Inferior parietal cortex (tissue), 1 donor: ENCODE data around the gene CEP135.
A peak's percentile ranks its signal among the peaks of the same experiment; 100 is the strongest.
"Not testable (repeated sequence)": the region's sequence is repeated elsewhere in the genome, so short reads cannot be mapped to it uniquely, and the experiment has no call there.

Source experiments
- DNase-seq: peaks from one replicate; pipeline ENCODE4 v3.0.0-alpha.2; 2016; ENCODE audit errors: extremely low spot score

CEP135 gene, protein sequence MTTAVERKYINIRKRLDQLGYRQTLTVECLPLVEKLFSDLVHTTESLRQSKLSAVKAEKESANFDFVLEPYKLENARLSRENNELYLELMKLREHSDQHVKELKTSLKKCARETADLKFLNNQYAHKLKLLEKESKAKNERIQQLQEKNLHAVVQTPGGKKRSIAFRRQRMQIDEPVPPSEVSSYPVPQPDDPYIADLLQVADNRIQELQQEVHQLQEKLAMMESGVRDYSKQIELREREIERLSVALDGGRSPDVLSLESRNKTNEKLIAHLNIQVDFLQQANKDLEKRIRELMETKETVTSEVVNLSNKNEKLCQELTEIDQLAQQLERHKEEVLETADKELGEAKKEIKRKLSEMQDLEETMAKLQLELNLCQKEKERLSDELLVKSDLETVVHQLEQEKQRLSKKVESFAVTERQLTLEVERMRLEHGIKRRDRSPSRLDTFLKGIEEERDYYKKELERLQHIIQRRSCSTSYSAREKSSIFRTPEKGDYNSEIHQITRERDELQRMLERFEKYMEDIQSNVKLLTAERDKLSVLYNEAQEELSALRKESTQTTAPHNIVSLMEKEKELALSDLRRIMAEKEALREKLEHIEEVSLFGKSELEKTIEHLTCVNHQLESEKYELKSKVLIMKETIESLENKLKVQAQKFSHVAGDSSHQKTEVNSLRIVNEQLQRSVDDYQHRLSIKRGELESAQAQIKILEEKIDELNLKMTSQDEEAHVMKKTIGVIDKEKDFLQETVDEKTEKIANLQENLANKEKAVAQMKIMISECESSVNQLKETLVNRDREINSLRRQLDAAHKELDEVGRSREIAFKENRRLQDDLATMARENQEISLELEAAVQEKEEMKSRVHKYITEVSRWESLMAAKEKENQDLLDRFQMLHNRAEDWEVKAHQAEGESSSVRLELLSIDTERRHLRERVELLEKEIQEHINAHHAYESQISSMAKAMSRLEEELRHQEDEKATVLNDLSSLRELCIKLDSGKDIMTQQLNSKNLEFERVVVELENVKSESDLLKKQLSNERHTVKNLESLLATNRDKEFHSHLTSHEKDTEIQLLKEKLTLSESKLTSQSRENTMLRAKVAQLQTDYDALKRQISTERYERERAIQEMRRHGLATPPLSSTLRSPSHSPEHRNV

DNA sequence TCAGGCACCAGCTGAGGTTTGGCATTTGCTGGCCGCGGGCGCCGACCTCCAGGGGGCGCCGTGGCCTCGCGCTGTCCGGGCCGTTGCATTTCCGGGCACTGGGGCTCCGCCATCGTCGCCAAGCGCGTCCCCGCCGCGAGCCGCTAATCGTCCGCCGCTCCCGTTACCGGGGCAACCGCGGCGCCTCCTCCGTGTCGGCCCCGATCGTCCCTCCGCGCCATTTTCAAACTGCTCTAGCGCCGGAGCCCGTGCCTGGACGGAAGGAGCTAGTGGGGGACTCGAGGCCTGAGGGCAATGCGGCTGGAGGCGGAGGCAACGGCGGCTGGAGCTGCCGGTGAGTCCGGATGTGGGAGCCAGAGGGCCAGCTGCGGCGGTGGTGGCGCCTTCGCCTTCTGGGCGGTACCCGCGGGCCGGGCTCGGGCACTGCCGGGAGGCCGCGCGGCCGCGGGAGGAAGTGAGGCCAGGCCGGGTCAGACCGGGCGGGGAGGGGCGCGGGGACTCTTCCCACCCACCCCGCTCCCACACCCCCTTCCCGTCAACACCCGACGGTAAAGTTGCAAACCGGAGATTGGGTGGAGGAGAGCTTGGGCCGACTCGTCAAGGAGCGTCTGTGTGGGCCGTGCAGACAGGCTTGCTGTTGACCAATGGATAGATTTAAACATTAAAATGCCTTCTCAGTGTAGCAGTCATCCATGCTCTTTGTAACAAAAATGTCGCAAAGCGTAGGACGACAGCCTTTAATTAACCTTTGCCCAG is at the start of gene CEP135:
CEP135 (plus strand) TSS at position 220 of the 756 bp plus-strand sequence. CDS start 3,186 bp downstream, outside the sequence.
- DNase-seq, result peak; percentile 93

DNA sequence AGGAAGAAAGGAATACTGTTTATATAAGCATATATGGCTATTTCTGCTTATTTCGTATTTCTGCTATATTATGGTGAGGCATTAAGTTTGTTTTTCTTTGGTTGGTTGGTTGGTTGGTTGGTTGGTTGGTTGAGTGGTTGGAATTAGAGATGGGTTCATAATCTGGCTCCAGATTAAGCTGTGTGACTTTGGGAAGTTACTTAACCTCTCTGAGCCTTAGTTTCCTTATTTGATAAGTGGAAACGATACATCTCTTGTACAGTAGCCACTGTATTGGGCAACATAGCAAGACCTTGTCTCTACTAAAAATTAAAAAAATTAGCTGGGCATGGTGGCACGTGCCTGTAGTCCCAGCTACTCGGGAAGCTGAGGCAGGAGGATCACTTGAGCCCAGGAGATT is 46.1 kb upstream of the CEP135 start:
- no peak for DNase-seq

DNA sequence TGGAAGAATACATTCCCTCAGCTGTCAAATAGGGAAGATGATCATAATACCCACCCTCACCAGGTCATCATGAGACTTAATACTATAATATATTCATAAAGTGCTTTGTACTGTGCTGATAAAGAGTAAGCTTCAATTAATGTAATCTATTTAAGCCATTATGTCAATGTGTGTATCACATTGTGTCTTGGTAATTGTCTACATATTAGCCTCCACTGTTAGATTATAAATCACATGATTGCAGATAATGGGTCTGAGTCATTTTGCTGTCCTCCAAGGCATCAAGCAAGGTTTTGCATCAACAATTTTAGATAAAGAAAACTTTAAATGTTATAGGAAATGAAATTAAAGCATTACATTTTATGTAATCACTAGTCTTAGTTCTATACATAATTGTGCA is 45.2 kb upstream of the CEP135 start:
- no peak for DNase-seq

DNA sequence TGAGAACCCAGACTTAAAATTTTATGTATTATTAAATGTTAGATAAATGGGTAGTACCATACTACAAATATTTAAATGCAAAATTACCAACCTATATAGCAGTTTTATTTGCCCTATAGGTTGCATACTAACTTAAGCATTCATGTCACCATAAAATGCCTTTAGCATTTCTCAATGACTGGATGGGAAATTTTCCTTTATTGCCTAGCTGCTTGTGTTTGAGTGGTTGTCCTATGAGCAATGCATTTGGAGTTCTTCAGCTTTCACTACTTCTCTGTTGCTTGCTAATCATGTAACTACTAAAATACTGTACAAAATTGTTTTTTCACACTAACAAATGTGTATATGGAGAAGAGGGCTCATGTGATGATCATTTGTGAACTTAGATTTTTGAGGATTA is 44.2 kb upstream of the CEP135 start:
- DNase-seq, result no peak

DNA sequence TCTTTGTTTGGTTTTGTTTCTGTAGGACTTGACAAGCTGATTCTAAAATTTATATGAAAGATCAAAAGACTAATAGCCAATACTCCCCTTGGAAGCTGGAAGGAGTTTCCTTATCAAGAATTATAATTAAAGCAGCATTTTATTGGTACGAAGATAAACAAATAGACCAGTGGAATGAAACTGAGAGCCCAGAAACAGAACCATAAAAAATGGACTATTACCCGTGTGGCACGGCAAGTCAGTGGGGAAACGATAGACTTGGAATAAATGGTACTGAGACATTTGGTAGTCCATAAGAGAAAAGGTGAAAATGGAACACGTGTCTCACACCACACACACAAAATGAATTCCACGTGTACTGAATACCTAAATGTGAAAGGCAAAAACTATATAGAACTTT is 42.4 kb upstream of the CEP135 start:
- DNase-seq, result no peak

DNA sequence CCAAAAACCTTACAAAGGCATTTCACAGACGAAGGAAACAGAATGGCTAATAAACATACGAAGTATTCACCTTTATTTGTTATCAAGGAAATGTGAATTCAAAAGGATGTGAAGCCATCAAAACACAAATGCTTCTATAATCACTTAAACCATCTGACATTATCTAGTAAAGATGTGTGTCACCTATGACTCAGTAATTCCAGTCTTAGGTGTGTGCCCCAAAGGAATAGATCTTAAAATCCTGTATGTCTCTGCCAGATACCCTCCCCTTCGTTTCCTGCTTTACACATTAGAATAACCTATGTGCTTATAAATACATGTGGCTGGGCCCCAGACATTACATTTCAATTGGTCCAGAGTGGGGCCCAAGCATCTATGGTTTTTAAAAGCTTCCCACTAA is 41.8 kb upstream of the CEP135 start:
- DNase-seq, result no peak

DNA sequence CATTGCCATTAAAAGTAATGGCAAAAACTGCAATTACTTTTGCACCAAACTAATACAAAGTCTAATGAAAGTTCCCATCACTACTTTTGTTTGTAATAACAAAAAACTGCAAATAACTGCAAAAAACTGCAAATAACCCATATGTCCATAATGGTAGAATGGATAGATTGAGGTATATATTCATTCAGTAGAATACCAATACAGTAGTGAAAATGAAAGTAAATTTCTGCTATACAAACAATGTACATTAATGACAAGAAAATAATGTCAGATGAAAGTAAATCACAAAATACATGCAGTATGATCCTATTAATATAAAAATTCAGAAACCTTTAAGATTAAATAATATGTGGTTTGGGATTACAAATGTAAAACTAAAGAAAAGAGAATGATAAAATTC is 41.3 kb upstream of the CEP135 start:
- DNase-seq, result no peak

DNA sequence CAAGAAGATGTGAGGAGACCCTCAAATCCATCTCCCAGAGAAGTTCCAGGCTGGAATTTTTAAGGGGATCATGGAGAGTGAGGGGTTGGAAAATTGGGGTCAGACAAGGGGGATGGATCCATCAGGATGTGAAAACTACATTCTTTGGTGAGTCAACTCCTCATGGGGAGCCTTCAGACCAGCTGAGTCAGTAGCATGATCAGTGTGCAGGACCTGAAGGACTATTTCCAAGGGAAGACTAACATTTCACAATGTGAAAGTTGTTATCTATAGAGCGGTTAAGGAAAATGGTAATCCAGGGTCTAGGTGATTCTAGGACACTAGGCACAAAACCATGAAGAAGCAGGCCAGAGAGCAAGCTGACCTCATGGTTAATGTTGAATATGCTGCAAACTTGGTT is 38.6 kb upstream of the CEP135 start:
- DNase-seq, result no peak

DNA sequence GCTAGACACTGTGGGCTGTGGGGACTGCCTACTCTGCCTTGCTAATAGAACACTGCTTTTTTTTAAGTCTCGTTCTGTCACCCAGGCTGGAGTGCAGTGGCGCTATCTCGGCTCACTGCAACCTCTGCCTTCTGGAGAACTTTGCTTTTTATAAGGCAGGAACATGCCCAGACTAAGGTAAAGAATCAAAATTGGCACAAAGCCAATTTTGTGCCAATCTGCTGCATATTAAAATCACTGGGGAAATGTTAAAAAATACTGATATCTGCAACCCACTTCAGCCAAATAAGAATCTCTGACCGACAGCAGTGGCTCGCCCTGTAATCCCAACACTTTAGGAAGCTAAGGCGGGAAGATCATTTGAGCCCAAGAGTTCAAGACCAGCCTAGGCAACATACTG is 36.5 kb upstream of the CEP135 start:
- DNase-seq, result no peak

DNA sequence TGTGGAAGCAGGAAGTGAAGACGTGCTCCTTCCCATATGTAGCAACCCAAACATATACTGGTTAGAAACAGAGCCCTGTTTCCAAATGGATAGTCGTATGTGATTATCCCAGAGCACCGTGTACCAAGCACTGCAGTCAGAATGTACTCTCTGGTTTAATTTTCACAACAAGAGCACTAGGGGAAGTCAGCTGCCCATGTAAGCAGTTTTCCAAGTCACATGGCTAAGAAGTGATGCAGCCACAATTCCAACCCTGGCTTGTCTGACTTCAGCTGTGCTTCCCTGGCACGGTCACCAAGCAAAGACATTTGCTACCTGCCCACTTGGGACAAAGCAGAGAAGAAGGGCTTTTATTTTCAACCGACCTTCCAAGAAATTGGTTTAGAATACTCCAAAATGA is 28.2 kb upstream of the CEP135 start:
- DNase-seq, result no peak

DNA sequence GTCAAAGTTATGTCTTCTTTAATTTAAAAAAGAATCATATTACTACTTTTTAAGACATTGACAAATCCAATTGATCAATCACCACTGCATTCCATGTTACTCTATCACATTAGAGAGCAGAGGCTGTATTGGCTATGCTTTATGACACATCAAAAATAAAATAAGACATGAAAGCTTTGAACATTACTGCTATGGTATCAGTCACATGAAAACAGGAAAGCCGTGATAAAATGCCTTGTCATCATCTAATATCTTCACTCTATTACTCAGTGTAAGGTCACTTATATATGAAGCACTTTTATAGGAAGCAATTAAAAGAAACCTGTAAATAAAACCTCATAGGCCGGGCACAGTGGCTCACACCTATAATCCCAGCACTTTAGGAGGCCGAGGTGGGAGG is 27.7 kb upstream of the CEP135 start:
- no peak for DNase-seq

DNA sequence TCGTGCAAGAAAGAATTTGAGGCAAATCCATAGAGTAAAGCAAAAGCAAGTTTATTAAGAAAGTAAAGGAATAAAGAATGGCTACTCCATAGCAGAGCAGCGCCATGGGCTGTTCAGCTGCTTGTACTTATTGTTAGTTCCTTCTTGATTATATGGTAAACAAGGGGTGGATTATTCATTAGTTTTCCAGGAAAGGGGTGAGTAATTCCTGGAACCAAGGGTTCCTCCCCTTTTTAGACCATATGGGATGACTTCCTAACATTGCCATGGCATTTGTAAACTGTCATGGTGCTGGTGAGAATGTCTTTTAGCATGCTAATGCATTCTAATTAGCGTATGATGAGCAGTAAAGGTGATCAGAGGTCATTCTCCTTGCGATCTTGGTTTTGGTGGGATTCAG is 23.5 kb upstream of the CEP135 start:
- DNase-seq, result no peak

DNA sequence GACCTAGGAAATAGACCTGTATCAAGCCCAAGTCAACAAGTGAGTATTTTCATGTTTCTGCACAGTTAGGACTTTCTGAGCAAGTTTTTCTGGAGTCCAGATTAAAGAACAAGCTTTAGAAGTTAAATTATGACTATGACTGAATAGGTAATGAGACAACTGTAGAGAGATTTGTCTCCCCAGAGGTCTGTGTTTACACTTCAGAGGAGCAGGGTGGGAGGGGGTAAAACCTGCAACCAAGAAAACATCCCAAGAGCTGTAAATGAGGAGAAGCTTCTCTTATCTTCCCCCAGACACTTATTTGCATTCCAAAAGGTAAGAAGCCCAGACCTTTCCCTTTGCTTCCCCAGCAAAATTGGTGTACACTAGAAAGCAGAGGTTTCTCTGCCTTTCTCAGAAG is 22.1 kb upstream of the CEP135 start:
- no peak for DNase-seq

DNA sequence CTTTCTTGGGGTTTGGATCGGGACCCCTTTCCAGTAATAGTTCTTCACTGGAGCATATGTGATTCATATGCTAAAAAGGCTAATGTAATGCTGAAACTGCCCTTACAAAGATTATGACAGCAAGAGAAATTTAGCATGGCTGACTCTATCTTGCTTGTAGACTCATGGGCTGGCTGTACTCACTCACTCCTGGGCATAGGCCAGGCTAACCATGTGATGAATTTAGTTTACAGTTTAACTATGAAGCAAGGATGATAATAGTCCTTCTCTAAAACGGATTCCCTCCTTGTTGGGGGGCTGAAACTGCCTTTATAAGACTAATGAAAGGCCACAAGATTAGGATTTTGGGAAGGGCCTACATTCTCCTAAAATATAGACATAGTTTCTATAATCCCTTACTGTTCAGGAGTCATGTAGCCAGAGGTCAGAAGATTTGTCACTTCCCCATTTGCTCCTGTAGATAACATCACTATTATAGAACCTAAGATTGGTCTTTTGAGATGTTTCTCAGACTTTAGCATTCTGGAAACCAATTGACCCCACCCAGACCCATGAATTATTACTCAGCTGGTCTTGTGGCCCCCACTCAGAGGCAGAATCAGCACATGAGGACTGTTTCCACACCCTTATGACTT is 20.8 kb upstream of the CEP135 start:
- no peak for DNase-seq

DNA sequence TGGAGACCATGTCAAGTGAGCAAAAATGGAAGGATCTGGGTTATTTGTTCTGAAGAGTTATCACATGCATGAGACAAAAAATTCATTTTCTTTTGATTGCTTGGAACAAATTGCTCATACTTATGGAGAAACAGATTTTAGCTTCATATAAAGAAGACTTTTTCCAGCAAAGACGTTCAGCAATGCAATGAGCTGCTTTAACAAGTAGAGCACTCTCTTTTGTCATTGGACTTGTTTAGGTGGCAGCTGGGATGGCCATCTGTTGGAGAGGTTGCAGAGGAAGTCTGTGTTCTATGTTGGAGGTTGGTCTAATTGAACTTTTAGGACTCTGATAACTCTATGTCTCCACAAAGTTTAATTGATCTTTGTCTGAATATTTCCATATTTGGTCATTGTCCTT is 19.9 kb upstream of the CEP135 start:
- no peak for DNase-seq

DNA sequence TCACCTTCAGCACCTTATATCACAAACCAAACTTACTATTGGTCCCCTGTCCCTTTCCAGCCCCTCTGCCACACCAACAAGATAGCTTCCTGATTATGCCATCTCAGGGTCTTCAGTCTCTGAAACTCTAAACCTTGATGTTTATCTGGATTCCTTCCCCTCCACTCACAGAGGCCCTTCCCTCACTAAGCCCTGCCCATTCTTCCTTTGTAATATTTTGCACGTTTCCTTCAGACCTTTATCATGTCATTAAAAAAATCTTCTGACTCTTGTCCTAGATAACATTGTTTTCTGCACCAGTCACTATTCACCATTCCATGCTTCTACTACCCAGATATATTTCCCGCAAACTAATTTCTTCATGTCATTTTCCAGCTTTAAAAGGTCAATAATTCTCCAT is 17.7 kb upstream of the CEP135 start:
- DNase-seq, result no peak

DNA sequence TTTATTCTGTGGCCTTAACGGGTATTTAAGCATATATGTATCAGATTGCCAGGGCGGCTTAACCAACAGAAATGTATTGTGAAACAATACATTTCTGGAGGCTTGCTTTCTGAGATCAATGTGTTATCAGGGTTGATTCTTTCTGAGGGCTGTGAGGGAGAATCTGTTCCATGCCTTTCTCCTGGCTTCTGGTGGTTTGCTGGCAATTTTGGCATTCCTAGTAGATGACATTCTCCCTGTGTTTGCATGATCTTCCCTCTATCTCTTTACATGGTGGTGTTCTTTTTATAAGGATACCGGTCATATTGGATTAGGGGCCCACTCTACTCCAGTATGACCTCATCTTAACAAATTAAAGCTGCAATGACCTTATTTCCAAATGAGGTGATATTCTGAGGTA is 16.9 kb upstream of the CEP135 start:
- DNase-seq, result no peak

DNA sequence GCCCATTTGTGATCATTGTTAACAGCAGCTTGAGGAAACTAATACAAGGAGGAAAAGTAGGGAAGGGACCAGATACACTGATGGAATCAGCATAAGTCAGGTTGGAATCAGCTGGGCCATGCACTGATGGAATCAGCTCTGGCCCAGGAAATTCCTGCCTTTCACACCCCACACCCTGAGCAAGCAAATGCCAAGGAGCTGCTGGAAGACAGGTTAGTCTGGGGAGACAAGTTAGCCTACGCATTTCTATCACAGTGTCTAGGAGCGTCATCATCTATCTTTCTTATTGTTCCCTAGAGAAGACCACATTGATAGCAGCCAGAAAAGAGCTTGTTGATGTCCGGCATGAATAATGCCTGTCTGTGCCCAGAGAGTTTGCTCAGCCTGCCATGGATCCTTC is 16.2 kb upstream of the CEP135 start:
- no peak for DNase-seq

DNA sequence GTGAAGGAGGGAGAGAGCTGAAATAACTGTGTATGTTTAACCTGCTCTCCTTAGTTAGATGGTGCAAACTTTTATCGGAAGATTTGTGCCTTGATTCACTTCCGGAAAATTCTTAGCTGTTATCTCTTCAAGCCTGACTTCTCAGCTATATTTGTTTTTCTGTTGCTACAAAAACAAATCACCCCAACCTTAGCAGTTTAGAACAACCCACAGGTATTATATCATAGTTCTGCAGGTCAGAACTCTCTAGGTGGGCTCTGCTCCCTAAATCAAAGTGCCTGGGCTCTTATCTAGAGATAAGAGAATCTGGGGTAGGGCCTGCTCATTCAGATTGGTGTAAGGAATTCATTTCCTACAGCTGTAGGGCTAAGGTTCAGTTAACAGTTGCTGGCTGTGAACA is 15.1 kb upstream of the CEP135 start:
- DNase-seq, result no peak

DNA sequence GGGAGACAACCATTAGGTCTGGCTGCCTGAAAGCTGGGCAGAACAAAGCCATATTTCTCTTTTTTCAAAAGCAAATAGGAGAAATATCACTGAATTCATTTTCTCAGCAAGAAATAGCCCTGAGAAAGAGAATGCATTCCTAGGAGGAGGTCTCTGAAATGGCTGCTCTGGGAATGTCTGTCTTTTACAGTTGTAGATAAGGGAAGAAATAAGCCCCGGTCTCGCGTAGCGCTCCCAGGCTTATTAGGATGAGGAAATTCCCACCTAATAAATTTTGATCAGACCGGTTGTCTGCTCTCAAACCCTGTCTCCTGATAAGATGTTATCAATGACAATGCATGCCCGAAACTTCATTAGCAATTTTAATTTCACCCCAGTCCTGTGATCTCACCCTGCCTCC is 12.8 kb upstream of the CEP135 start:
- not testable (repeated sequence) for DNase-seq

DNA sequence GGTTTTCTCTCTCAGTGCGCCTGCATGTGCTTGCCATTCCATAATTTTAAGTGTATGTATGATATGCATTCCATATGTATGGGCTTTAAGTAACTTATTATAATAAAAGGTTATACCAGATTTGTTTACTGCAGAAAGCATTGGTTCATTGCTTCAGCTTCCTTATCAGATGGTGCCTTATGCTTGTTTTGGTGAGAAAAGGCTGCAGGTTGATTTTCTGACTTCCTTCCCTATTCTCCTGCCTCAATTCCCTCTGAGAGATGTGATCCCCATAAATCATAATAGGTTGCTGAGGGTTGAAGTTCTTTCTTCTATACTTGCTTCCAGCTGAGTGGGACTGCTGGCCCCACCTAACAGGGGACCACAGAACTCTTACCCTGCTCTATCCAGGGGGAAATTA is 10.3 kb upstream of the CEP135 start:
- DNase-seq, result no peak
